ENCODE results near the gene ABRACL.
"Not testable (repeated sequence)": the region's sequence is repeated elsewhere in the genome, so short reads cannot be mapped to it uniquely, and the experiment has no call there.

ABRACL gene

GRCh38 chr6:139013185-139013800 lies 15.3 kb upstream of the ABRACL start:
- DNase-seq = no peak

DNA sequence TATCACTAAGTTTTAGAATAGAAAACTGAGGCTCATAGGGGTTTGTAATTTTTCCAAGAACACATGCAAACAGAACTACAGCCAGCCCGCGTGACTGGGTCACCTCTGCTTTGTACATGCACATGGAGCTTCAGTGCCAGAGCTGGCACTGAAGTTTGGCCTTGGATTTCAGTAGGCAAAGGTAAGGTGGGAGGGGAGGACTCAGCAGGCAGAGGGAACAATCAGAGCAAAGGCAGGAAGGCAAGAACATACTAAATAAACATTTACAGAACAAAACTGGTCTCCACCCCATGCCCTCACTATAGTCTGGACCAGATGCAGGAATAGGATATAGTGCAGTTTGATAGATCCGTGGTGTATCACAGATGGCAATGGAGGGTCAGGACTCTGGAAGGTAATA lies 13.6 kb upstream of the ABRACL start:
- no peak for DNase-seq

- no peak for DNase-seq
Observed at GRCh38 chr6:139016337-139017213, 12.0 kb upstream of the ABRACL start.

GRCh38 chr6:139017227-139017626 lies 11.3 kb upstream of the ABRACL start:
- no peak for DNase-seq

- DNase-seq = no peak
Observed at GRCh38 chr6:139019722-139020121, 8.8 kb upstream of the ABRACL start.

DNA sequence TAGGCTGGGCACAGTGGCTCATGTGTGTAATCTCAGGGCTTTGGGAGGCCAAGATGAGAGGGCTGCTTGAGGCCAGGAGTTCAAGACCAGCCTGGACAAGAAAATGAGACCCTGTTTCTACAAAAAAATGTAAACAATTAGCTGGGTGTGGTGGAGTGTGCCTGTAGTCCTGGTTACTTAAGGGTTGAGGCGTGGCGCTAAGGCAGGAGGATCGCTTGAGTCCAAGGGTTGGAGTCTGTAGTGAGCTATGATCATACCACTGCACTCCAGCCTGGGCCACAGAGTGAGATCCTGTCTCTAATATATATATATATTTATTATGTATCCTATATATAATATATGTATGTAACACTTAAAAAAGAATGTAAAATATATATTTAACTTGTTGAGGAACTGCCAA lies 7.9 kb upstream of the ABRACL start:
- no peak for DNase-seq

DNA sequence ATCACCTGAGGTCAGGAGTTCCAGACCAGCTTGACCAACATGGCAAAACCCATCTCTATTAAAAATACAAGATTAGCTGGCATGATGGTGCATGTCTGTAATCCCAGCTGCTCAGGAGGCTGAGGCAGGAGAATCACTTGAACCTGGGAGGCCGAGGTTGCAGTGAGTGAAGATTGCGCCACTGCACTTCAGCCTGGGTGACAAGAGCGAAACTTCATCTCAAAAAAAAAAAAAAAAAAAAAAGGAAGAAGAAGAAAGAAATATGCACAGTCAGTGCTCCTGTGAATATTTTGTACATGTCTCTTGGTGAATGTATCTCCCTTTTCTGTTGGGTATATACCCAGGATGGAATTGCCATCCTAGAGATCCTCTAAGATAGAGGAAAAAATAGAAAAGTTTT lies 3.1 kb upstream of the ABRACL start:
- DNase-seq = not testable (repeated sequence)

DNA sequence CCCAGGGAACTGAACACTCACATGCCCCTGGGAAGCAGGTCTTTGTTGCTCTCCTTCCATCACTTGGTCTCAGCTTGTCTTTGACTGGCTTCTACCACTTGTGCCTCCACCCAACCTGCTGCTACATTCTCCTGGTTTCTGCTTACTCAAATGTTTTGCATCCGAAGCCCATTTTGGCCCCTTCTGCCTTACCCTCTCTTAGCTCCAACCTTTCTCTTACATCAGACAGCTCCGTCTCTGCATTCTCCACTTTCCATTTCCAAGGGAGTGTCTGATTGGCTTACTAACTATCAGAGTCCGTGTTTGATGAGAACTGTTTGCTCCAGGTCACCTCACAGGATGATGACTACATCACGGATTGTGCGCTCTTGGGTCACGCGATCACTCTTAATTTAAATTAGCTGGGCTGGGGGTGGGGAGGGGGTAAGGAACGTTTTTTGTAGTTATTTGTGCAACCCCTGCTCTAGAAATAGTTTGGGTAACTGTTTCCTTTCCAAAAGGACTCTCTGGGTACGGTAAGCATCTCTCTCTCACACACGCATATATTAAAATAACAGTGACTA lies 844 bp upstream of the ABRACL start:
- peak; percentile 5 to 20 for DNase-seq

- DNase-seq = no peak
Observed at GRCh38 chr6:139028215-139028657, 309 bp upstream of the ABRACL start.

DNA sequence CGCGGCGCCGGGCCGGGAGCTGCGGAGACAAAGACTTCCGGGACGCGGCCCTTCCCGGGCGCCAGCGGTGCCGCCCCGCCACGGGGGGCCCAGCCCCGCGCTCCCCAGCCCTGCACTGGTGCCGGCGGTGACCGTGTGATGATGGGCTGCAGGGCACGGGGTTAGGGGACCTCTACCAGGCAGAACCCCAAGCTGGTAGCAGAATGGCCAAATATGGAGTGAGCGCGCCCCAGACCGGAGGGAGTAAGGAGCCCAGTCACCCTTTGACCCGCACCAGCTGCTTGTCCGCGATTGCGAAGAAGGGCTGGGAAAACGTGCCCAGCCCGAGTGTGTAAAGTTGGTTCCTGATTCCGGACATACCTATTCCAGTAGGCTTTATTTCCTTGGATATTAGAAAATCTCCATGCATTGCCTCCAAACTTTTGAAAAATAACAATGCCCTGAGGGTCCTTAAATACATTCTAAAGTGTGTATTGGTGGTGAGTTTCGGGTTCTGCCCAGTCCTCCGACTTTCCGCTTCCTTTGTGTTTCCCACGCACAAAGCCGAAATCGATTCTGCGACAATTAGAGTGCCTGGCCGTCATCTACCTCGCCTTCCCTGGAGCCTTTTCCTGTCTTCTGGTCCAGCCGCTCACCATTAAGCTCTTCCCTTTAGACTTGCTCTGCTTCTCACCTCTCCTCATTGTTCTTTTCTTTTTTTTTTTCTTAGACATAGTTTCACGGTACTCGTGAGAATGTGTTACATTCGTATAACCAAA lies 1.1 kb downstream of the ABRACL start:
- DNase-seq = no peak

GRCh38 chr6:139030228-139030963 lies 1.9 kb downstream of the ABRACL start:
- DNase-seq = no peak

DNA sequence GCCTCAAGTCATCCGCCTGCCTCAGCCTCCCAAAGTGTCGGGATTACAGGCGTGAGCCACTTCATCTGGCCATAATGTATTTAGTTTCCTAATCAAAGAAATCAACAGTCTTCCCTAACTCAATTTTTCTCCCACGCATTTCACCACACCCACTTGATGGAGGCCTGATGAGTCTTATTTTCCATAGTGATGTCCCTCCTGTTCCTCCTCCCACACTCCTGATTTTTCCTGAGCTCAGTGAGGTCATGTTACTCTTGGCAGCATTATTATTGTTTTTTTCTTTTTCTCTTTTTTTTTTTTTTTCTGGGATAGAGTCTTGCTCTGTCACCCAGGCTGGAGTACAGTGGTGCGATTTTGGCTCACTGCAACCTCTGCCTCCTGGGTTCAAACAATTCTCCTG lies 8.9 kb downstream of the ABRACL start:
- no peak for DNase-seq

DNA sequence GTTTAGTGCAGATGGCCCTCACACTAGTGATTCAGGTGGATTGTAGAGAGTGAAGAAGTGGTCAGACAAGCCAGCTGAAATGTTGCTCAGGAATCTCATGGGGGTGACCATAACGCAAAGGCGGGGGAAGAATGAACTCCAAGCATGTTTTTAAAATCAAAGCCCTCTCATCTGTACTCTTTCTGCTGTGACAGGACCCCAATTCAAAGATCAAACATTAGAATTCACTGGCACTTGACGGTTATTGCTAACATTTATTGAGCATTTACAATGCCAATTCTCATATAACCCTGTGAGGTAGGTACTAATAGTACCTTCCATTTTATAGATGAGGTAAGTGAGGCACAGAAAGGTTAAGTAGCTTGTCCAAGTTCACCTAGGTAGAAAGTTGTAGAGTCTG lies 15.7 kb downstream of the ABRACL start:
- no peak for DNase-seq

DNA sequence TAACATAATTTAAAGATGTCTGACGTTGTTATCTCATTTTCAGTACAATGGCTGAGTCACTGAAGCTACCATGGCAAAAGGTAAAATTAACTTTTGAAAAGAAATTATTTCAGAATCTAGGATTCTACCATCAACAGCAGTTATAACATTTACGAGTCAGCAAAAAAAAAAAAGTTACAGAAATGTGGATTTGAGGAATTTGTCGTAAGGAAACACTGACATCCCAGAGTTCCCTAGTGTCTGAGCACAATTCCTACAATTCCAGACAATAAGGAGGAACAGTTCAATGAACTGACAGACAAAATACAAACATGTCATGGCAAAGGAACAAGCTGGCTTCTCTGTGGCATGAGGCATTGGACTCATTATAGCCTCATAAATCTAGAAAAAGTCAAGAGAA lies 19.1 kb downstream of the ABRACL start:
- DNase-seq = no peak

DNA sequence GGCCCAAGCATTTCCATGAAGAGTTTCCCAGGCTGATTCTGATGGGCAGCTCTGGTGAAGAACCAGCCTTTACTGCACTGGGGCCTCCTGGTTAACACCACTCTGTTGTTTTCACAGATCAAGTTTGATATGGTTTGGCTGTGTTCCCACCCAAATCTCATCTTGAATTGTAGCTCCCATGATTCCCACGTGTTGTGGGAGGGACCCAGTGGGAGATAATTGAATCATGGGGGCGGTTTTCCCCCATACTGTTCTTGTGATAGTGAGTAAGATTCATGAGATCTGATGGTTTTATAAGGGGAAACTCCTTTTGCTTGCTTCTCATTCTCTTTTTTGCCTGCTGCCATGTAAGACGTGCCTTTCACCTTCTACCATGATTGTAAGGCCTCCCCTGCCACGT lies 20.4 kb downstream of the ABRACL start:
- DNase-seq = not testable (repeated sequence)

DNA sequence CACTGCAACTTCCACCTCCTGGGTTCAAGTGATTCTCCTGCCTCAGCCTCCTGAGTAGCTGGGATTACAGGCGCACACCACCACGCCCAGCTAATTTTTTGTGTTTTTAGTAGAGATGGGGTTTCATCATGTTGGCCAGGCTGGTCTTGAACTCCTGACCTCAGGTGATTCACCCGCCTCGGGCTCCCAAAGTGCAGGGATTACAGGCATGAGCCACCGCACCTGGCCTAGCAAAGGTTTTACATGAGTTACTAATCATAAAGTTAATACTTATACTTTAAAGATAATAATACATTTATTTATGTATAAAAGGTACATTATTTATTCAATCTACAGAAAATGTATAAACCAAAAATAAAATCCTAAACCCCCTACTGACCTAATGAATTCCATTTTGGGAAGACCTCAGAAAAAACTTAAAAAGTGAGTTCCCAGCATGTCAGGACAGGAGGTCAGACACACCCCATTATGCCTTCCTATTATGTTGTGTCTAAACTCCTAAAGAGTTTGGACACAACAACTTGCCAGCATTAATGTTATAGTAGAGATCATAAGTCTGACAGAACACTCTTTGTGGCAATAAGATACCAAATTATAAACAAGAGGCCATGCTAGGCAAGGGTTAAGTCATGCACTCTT lies 21.7 kb downstream of the ABRACL start:
- DNase-seq = not testable (repeated sequence)

GRCh38 chr6:139050770-139051313 lies 22.3 kb downstream of the ABRACL start:
- DNase-seq = no peak

DNA sequence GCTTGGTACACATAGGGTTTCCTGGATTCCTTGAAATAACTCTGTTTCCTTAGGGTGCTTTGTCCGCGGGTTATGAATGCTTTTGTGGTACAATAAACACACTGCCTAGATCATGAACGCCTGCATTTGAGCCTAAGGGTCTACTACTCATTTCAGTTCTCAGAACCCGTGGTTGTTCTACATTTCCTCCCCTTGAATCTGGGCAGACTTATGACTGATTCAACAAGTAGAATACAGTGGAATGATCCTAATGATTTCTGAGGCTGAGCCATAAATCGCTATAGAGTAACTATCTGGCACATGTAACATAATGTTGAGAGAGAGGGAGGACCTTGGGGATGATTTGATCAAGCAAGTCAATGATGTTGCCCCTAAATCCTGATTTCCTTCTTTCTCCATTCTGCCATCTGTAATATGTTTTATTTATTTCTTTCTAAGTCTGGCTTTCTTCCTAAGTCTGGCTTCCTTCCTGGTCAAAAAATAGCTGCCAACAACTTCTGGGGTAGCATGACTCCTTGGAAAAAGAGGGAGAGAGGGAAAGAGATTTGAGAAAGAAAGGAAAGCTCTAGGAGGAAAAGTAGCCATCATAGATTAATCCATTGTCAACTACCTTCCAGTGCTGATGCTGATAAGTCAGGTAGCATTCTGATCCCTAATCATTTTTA lies 23.0 kb downstream of the ABRACL start:
- no peak for DNase-seq

DNA sequence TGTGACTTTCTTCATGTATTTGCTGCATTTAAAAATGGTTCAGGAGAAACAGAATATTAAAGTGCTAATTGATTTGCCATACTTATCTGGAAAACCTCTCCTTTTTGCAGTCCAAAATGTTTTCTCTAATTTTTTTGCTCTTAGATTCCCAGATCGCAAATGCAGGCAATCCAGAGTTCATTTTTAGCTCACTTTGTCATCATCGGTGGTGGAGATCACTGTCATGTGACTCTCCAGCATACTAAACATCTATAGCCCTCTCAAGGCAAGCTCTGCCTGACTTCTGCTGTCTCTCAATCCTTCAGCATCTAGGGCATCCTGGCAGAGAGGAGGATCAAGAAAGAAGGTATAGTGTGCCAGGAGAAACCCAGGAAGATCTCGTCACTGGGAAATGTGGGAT lies 24.8 kb downstream of the ABRACL start:
- no peak for DNase-seq

- no peak for DNase-seq
Observed at GRCh38 chr6:139054001-139054400, 25.5 kb downstream of the ABRACL start.

GRCh38 chr6:139055709-139056108 lies 27.2 kb downstream of the ABRACL start:
- no peak for DNase-seq

Measured in NCI-H187 (cell line).